ENCODE measurements around the gene ZNF497.
A peak's percentile ranks its signal among the peaks of the same experiment; 100 is the strongest.
"Not testable (repeated sequence)": the region's sequence is repeated elsewhere in the genome, so short reads cannot be mapped to it uniquely, and the experiment has no call there.

Gene ZNF497

DNA sequence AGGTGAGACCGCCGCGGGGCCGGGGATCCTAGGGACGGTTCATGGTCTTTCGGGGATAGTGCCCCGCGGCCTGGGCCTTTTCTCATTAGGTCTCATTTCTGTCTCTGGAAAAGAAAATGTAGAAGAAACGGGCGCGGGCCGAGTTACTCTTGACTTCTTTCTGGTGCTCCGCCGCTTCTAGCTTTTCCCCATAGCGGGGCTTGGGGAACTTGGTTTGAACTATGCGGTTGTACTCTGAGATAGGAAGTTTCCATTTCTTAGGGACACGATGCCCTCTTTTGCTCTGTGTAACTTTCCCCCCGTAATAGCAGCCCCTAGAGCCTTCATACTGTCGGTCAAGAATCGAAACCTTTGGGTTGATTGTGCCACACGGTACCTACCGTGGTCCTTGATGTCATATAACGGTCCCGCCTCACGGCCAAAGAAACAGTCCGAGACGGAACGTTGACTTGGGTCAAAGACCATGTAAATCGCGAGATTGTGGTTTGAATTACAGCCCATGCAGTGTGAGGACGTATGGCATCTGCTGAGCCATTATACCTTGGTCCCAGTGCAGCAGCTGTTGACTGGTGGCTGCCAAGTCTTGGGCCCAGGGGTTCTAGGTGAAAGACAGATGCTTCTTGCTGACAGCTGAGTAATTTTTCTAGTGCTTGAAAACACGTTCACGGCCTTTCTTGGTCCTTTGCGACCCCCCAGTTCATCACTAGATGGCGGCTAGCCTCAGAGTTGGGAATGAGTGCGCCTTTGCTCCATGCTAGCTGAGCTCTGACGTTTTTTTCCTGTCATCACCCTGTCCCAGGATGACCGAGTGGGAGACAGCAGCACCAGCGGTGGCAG is 25.0 kb upstream of the ZNF497 start:
- peaks cover 37% of the 10 kb centered on the region for H3K36me3 ChIP-seq (ENCODE audit: control insufficient read depth, insufficient read depth, low read length)
- H3K4me3 ChIP-seq (ENCODE audit: low read depth, low read length), result peak overlapping the region; percentile 98
- peaks cover 5% of the 10 kb centered on the region for H3K4me1 ChIP-seq (ENCODE audit: control insufficient read depth, insufficient read depth, low read length)
- H3K27me3 ChIP-seq (ENCODE audit: control insufficient read depth, insufficient read depth, low read length), result no peaks in the 10 kb centered on the region
- H3K9ac ChIP-seq (ENCODE audit: low read depth, low read length), result peak overlapping the region; percentile 87
- no peaks in the 10 kb centered on the region for H3K9me3 ChIP-seq (ENCODE audit: control insufficient read depth, insufficient read depth, low read length)

DNA sequence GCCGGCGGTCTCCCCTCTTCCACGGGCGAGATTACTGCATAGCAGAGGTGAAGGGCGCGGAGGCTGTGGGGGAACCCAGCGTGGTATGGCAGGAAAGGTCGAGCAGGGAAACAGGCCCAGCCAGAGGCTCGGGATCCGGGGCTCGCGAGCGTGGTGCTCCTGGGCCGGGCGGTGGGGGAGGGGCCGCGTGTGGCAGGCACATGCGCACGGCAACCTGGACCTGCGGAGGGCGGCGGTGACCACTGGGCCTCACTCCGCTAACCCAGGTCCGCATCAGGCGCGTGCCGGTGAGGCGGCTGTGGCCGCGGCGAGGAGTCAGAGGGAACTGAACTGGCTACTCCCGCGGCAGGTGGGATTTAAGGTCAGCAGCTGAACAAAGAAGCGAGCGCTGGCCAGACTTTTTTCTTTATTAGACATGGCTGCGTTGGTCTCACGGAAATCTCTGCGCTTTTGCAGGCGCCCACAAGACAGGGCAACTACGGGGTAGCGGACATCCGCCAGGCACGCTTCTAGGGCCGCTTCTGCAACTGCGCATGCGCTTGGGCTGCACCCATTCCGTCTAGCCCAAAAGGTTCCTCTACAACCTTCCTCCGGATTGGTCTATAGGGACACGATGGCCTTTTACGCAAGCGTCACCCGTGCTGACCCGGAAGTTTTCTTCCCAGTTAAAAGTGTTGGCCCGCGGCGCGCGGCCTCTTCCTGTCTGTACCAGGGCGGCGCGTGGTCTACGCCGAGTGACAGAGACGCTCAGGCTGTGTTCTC is 24.2 kb upstream of the ZNF497 start, which contains the start of gene RPS5:
Gene RPS5, plus strand, starts transcription at position 694 of the 762 bp plus-strand sequence. CDS start 869 bp downstream, outside the sequence.
- peaks cover 5% of the 10 kb centered on the region for H3K4me1 ChIP-seq (ENCODE audit: control insufficient read depth, insufficient read depth, low read length)
- H3K9me3 ChIP-seq (ENCODE audit: control insufficient read depth, insufficient read depth, low read length), result no peaks in the 10 kb centered on the region

GRCh38 chr19:58385891-58386575 is 23.5 kb upstream of the ZNF497 start:
- Histone ChIP-seq H3K4me1 (ENCODE audit: control insufficient read depth, insufficient read depth, low read length) (peaks cover 5% of the 10 kb centered on the region), H3K9me3 (ENCODE audit: control insufficient read depth, insufficient read depth, low read length) (no peaks in the 10 kb centered on the region), H3K9ac (ENCODE audit: low read depth, low read length) (peak overlapping the region; percentile 92), H3K4me3 (ENCODE audit: low read depth, low read length) (peak overlapping the region; percentile 98), H3K36me3 (ENCODE audit: control insufficient read depth, insufficient read depth, low read length) (peaks cover 25% of the 10 kb centered on the region), H3K27me3 (ENCODE audit: control insufficient read depth, insufficient read depth, low read length) (no peaks in the 10 kb centered on the region)

More for the DNA sequence above, 24.2 kb upstream of the ZNF497 start, which contains the start of gene RPS5:
- Histone ChIP-seq H3K9ac (ENCODE audit: low read depth, low read length) (peak within 1 kb of the TSS; percentile 92), H3K27me3 (ENCODE audit: control insufficient read depth, insufficient read depth, low read length) (no peaks in the 10 kb centered on the region), H3K36me3 (ENCODE audit: control insufficient read depth, insufficient read depth, low read length) (peaks cover 31% of the 10 kb centered on the region), H3K4me3 (ENCODE audit: low read depth, low read length) (peak within 1 kb of the TSS; percentile 98)

DNA sequence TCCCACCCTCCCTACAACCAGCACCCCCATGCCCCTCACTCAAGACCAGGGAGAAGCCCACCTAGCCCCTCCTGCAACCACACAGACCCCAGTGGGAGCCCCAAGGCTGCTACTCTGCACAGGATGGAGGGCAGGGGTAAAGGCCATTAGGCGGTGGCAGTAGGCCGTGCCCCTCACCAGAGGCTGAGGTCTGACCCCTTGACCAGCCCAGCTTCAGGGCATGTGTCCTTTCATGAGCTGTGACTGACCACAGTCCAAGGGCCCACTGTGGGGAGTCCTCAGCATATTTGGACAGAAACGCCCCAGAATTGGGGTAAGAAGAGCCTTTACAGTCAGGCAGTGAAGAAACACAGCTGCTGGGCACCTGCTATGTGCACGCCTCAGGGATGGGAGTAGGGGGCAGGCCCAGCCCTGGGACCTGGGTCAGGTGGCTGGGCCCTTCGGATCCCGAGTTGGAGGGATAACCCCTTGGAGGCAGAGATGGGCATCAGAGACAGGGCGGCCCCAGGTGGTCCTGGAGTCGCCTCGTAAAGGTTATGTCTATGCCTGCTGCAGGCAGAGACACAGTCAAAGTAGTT is 22.9 kb upstream of the ZNF497 start:
- H3K4me3 ChIP-seq (ENCODE audit: low read depth, low read length), result peak overlapping the region; percentile 98
- H3K9me3 ChIP-seq (ENCODE audit: control insufficient read depth, insufficient read depth, low read length), result no peaks in the 10 kb centered on the region
- H3K9ac ChIP-seq (ENCODE audit: low read depth, low read length), result peak overlapping the region; percentile 92
- peaks cover 5% of the 10 kb centered on the region for H3K4me1 ChIP-seq (ENCODE audit: control insufficient read depth, insufficient read depth, low read length)
- H3K27me3 ChIP-seq (ENCODE audit: control insufficient read depth, insufficient read depth, low read length), result no peaks in the 10 kb centered on the region
- peaks cover 20% of the 10 kb centered on the region for H3K36me3 ChIP-seq (ENCODE audit: control insufficient read depth, insufficient read depth, low read length)

DNA sequence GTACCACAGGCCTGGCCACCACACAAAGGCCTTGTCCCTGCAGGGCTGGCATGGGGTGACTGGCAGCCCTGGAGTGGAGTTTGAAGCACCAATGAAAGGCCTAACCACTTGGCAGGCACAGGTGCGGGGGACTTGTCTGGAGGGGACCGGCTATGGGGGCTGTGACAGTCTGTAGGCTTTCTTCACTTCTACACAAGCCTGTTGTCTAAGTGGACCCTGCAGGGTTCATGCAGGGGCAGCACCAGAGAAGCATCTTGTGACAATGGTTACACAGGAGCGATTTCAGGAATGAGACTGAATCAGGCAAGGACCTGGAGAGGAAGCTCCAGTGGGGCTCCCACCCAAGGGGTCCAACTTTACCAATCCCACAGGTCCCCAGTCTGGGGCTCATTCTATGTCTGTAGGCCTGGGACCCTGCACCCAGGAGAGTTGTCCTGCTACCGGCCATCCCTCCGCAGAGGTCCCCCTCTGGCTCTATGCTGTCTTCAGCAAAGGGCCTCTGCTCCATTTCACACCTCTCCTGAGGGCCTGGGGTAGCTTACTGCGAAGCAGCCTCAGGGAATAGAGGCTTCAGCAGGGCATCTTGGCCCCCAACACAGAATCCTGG is 20.5 kb upstream of the ZNF497 start:
- no peaks in the 10 kb centered on the region for H3K27me3 ChIP-seq (ENCODE audit: control insufficient read depth, insufficient read depth, low read length)

GRCh38 chr19:58381460-58382212 is 19.1 kb upstream of the ZNF497 start:
- no peaks in the 10 kb centered on the region for H3K36me3 ChIP-seq (ENCODE audit: control insufficient read depth, insufficient read depth, low read length)
- H3K27me3 ChIP-seq (ENCODE audit: control insufficient read depth, insufficient read depth, low read length), result no peaks in the 10 kb centered on the region
- peak overlapping the region; percentile 92 for H3K4me3 ChIP-seq (ENCODE audit: low read depth, low read length)
- peaks cover 3% of the 10 kb centered on the region for H3K4me1 ChIP-seq (ENCODE audit: control insufficient read depth, insufficient read depth, low read length)
- no peak overlapping the region for H3K9ac ChIP-seq (ENCODE audit: low read depth, low read length)
- no peaks in the 10 kb centered on the region for H3K9me3 ChIP-seq (ENCODE audit: control insufficient read depth, insufficient read depth, low read length)

More for the DNA sequence above, 20.5 kb upstream of the ZNF497 start:
- peaks cover 7% of the 10 kb centered on the region for H3K36me3 ChIP-seq (ENCODE audit: control insufficient read depth, insufficient read depth, low read length)
- no peaks in the 10 kb centered on the region for H3K9me3 ChIP-seq (ENCODE audit: control insufficient read depth, insufficient read depth, low read length)
- no peak overlapping the region for H3K9ac ChIP-seq (ENCODE audit: low read depth, low read length)
- H3K4me3 ChIP-seq (ENCODE audit: low read depth, low read length), result no peak overlapping the region
- peaks cover 3% of the 10 kb centered on the region for H3K4me1 ChIP-seq (ENCODE audit: control insufficient read depth, insufficient read depth, low read length)

- Histone ChIP-seq H3K27me3 (ENCODE audit: control insufficient read depth, insufficient read depth, low read length) (no peaks in the 10 kb centered on the region), H3K9me3 (ENCODE audit: control insufficient read depth, insufficient read depth, low read length) (no peaks in the 10 kb centered on the region), H3K4me1 (ENCODE audit: control insufficient read depth, insufficient read depth, low read length) (peaks cover 3% of the 10 kb centered on the region), H3K9ac (ENCODE audit: low read depth, low read length) (peak within 1 kb of the TSS; percentile 90), H3K36me3 (ENCODE audit: control insufficient read depth, insufficient read depth, low read length) (no peaks in the 10 kb centered on the region), H3K4me3 (ENCODE audit: low read depth, low read length) (peak within 1 kb of the TSS; percentile 92)
Measured at GRCh38 chr19:58380662-58381459, 18.3 kb upstream of the ZNF497 start, which contains the start of gene ZNF837. TSS of gene ZNF837 (minus strand) at chr19:58381030. CDS start at chr19:58369332, 11,698 bp downstream.

DNA sequence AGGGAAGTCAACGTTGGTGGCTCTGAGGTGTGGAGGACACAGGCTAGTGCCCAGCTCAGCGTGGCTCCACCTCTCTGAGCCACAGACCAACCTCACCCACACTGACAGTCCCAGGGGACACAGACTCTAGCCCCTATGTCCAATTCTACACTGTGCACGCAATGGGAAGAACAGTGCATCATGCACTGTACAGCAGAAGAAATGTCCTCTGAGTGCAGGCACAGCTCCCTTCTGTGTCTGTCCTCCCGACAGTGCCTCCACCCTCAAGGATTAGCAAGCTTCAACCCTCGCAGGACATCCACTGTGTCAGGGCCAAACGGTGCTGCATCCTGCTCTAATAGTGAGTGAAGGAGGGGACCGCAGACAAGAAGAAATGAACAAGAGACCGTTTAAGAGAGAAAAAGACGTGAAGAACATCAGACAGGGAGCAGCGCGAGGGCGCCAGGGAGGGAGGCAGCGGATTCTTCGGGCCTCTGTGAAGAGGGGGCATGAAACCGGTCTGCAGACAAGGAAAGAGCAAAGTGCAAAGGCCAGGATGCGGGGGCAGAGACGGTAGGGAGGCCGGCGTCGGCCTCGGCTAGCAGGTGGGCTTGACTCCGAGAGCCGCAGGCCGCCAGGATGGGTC is 17.6 kb upstream of the ZNF497 start:
- Histone ChIP-seq H3K36me3 (ENCODE audit: control insufficient read depth, insufficient read depth, low read length) (no peaks in the 10 kb centered on the region), H3K4me3 (ENCODE audit: low read depth, low read length) (peak overlapping the region; percentile 92), H3K9me3 (ENCODE audit: control insufficient read depth, insufficient read depth, low read length) (no peaks in the 10 kb centered on the region), H3K4me1 (ENCODE audit: control insufficient read depth, insufficient read depth, low read length) (peaks cover 3% of the 10 kb centered on the region), H3K27me3 (ENCODE audit: control insufficient read depth, insufficient read depth, low read length) (no peaks in the 10 kb centered on the region), H3K9ac (ENCODE audit: low read depth, low read length) (peak overlapping the region; percentile 90)

DNA sequence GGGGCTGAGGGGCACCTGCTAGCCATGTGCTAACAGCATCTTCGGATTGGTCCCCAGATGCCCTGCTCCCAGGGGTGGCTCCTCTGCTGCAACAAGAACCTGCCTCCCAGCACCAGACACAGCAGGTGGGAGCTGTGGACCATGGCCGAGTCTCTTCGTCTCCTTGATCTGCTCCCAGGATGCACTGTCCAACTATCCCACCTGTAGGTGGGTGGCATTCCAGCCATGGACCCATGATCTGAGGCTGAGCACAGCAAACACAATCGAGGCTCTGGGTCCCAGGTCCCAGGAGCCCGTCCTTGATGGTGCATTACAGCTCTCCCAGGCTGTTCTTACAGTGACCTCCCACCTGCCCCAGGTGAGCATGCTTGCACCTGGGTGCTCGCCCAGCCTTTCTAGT is 16.7 kb upstream of the ZNF497 start:
- Histone ChIP-seq H3K9ac (ENCODE audit: low read depth, low read length) (no peak overlapping the region), H3K36me3 (ENCODE audit: control insufficient read depth, insufficient read depth, low read length) (no peaks in the 10 kb centered on the region), H3K4me3 (ENCODE audit: low read depth, low read length) (no peak overlapping the region), H3K27me3 (ENCODE audit: control insufficient read depth, insufficient read depth, low read length) (no peaks in the 10 kb centered on the region), H3K9me3 (ENCODE audit: control insufficient read depth, insufficient read depth, low read length) (no peaks in the 10 kb centered on the region), H3K4me1 (ENCODE audit: control insufficient read depth, insufficient read depth, low read length) (peaks cover 3% of the 10 kb centered on the region)

DNA sequence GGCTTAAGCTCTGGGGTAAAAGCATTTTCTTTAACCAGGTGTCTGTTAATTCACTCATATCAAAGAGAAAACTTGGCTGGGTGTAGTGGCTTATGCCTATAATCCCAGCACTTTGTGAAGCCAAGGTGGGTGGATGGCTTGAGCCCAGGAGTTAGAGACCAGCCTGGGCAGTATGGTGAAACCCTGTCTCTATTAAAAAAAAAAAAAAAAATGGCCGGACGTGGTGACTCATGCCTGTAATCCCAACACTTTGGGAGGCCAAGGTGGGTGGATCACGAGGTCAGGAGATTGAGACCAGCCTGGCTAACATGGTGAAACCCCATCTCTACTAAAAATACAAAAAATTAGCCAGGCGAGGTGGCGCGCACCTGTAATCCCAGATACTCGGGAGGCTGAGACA is 14.2 kb upstream of the ZNF497 start:
- H3K4me3 ChIP-seq (ENCODE audit: low read depth, low read length); H3K9me3 ChIP-seq (ENCODE audit: control insufficient read depth, insufficient read depth, low read length); H3K36me3 ChIP-seq (ENCODE audit: control insufficient read depth, insufficient read depth, low read length); H3K4me1 ChIP-seq (ENCODE audit: control insufficient read depth, insufficient read depth, low read length); H3K9ac ChIP-seq (ENCODE audit: low read depth, low read length); H3K27me3 ChIP-seq (ENCODE audit: control insufficient read depth, insufficient read depth, low read length): not testable (repeated sequence)

Measured in iPS-15b (cell line).